ENCODE data around the gene PRRC2C. TPM values are rescaled to one million over a fixed set of nuclear protein-coding genes. Genes with fewer than 3 reads are reported as not detected.

PRRC2C gene
- total and polyA plus RNA-seq, 3 donors from 2014 or later: 67.0 to 128 (median 114) TPM

DNA sequence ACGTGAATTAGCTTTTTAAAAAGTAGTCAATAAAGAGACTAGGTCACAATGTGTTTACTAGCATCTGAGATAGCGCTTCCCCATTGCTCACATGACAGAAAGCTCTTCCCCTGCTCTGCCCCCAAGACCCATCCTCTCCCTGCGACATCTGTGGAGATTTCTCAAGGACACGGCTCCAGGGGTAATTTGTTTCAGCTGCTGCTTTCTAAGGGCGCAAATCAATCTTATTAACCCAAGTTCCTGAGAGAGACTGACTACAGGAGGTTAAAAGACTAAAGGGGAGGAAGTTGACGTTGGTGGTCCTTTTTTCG, 136.8 kb downstream of the PRRC2C start, which contains the start of gene MYOCOS:
TSS of gene MYOCOS (plus strand) at position 92 of the 311 bp plus-strand sequence. CDS start 1,641 bp downstream, outside the sequence.
- Histone ChIP-seq H3K36me3 (ENCODE audit: low read depth, missing control alignments) (no peaks in the 10 kb centered on the region), H3K27me3 (no peaks in the 10 kb centered on the region), H3K9me3 (no peaks in the 10 kb centered on the region), H3K4me3 (no peak within 1 kb of the TSS), H3K27ac (no peak within 1 kb of the TSS), H3K4me1 (no peaks in the 10 kb centered on the region)
- WGBS, 2 donors: 54 to 56% methylated on average over 7 of the region's 7 CpGs
- no peak for TF ChIP-seq POLR2A (IDR thresholded peaks at IDR 0.05)
- TF ChIP-seq, protein P1, sequence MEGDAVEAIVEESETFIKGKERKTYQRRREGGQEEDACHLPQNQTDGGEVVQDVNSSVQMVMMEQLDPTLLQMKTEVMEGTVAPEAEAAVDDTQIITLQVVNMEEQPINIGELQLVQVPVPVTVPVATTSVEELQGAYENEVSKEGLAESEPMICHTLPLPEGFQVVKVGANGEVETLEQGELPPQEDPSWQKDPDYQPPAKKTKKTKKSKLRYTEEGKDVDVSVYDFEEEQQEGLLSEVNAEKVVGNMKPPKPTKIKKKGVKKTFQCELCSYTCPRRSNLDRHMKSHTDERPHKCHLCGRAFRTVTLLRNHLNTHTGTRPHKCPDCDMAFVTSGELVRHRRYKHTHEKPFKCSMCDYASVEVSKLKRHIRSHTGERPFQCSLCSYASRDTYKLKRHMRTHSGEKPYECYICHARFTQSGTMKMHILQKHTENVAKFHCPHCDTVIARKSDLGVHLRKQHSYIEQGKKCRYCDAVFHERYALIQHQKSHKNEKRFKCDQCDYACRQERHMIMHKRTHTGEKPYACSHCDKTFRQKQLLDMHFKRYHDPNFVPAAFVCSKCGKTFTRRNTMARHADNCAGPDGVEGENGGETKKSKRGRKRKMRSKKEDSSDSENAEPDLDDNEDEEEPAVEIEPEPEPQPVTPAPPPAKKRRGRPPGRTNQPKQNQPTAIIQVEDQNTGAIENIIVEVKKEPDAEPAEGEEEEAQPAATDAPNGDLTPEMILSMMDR (IDR thresholded peaks at IDR 0.05): no peak
- intact Hi-C loops (cut with DNase I; ENCODE audit: low total_unique reads): no loop called here
- no peak for DNase-seq

DNA sequence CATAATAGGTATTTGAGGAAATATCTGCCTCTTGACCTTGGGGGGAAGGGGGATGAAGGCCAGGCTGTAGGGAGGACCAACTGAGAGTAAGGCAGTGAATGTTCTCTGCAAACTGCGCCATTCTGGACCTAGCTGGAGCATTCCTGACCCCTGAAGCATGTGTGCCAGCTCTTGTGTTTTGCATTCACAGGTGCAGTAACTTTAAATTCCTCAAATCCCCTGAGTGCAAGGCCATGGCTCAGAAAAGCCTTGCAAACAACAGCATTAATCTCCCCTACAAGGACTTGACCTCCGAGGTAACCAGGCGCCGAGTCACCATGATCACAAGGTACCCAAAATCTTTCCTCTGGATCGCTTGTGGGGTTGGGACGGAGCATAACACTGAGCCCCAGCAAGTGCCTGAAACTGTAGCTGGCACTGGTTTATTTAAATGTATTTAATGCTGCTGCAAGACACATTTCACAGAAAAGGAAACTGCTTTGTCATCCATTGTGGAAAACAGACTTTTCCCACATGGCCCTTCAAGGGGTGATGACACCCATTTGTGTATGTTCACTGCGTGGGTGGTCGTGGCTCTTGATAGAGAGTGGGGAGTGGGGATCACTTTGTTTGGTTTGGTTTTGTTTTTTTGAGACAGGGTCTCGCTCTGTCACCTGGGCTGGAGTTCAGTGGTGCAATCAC, 138.5 kb downstream of the PRRC2C start:
- Histone ChIP-seq H3K4me1 (no peaks in the 10 kb centered on the region), H3K4me3 (no peak overlapping the region), H3K36me3 (ENCODE audit: low read depth, missing control alignments) (no peaks in the 10 kb centered on the region), H3K27ac (no peak overlapping the region), H3K9me3 (no peaks in the 10 kb centered on the region), H3K27me3 (no peaks in the 10 kb centered on the region)
- 75 to 79% methylated on average over 9 of the region's 9 CpGs for WGBS, 2 donors
- intact Hi-C loops (cut with DNase I; ENCODE audit: low total_unique reads): no loop called here
- DNase-seq: no peak
- TF ChIP-seq POLR2A (IDR thresholded peaks at IDR 0.05): no peak
- TF ChIP-seq, protein P1 (IDR thresholded peaks at IDR 0.05): no peak

DNA sequence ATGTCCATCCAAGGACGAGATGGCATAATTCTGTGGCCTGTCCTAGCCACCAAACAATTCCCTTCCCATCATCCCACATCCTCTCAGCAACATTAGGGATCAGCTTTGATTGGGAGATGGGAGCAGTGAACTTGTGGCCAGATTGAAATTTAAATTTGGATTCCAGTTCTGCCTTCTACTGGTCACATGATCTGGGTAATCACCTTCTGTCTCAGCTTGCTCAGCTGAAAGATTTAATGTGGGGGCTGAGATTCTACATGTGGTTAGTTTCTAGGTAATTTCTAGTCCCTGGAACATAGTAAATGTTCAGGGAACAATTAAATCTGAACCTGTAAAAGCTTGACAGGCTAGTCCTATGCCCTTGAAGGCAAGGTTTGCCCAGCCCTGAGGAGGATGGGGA, 139.9 kb downstream of the PRRC2C start:
- intact Hi-C loops (cut with DNase I; ENCODE audit: low total_unique reads): no loop called here
- DNase-seq: no peak
- no peak overlapping the region for H3K4me3 ChIP-seq
- TF ChIP-seq, protein P1 (IDR thresholded peaks at IDR 0.05): no peak
- no peak for TF ChIP-seq POLR2A (IDR thresholded peaks at IDR 0.05)
- no peak overlapping the region for H3K27ac ChIP-seq
- H3K27me3 ChIP-seq: no peaks in the 10 kb centered on the region
- no peaks in the 10 kb centered on the region for H3K4me1 ChIP-seq
- WGBS, 2 donors: 95 to 100% methylated on average over 1 of the region's 1 CpG
- no peaks in the 10 kb centered on the region for H3K9me3 ChIP-seq
- H3K36me3 ChIP-seq (ENCODE audit: low read depth, missing control alignments): no peaks in the 10 kb centered on the region

DNA sequence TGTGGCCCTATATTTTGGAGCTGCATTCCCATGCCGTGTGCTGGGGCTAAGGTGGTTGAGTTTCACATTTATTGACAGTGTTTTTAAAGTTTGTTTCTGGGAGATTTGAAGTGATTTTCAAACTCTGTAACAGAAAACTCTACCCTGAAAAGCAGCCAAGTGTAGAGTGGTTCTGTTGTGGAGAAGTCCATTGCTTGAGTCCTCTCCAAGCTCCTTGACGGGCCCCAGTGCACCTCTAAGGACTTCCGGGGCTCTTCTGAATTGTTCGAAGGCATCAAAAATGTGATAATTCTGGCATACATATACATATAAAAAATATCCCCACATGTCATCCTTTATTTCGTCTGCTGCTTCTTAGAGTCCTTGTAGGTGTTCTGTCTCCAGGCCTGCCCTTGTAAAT, 141.7 kb downstream of the PRRC2C start:
- no peak for DNase-seq
- no peaks in the 10 kb centered on the region for H3K9me3 ChIP-seq
- no peak overlapping the region for H3K27ac ChIP-seq
- H3K4me1 ChIP-seq: no peaks in the 10 kb centered on the region
- H3K36me3 ChIP-seq (ENCODE audit: low read depth, missing control alignments): no peaks in the 10 kb centered on the region
- no peaks in the 10 kb centered on the region for H3K27me3 ChIP-seq
- H3K4me3 ChIP-seq: no peak overlapping the region
- intact Hi-C loops (cut with DNase I; ENCODE audit: low total_unique reads): no loop called here
- no peak for TF ChIP-seq POLR2A (IDR thresholded peaks at IDR 0.05)
- TF ChIP-seq, protein P1 (IDR thresholded peaks at IDR 0.05): no peak
- WGBS, 2 donors: 87 to 92% methylated on average over 5 of the region's 5 CpGs

DNA sequence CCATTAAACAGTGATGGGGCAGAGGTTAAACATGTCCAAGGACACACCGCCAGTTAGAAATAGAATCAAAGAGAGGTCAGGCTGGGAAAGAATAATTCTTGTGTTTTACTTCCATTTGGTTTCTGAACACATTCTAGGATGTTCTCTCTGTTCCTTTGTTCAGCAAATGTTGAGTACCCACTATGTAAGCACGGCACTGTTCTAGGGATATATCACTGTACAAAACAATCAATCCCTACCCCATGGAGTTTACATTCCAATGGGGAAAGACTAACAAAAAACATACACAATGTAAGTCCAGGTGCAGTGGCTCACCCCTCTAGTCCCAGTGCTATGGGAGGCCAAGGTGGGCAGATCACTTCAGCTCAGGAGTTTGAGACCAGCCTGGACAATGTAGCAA, 142.9 kb downstream of the PRRC2C start:
- H3K27me3 ChIP-seq: no peaks in the 10 kb centered on the region
- H3K4me1 ChIP-seq: no peaks in the 10 kb centered on the region
- WGBS, 2 donors: 82 to 84% methylated on average over 2 of the region's 2 CpGs
- H3K4me3 ChIP-seq: no peak overlapping the region
- H3K36me3 ChIP-seq (ENCODE audit: low read depth, missing control alignments): no peaks in the 10 kb centered on the region
- no peak for DNase-seq
- no peaks in the 10 kb centered on the region for H3K9me3 ChIP-seq
- H3K27ac ChIP-seq: no peak overlapping the region
- TF ChIP-seq, protein P1 (IDR thresholded peaks at IDR 0.05): no peak
- no peak for TF ChIP-seq POLR2A (IDR thresholded peaks at IDR 0.05)
- intact Hi-C loops (cut with DNase I; ENCODE audit: low total_unique reads): no loop called here

All from testis (tissue), 3 donors.